ENCODE measurements around the gene SEC22A. TPM values are rescaled to one million over a fixed set of nuclear protein-coding genes. Genes with fewer than 3 reads are reported as not detected.

The SEC22A gene
- total and polyA plus RNA-seq, 9 donors: 10.2 to 45.3 (median 19.9) TPM

DNA sequence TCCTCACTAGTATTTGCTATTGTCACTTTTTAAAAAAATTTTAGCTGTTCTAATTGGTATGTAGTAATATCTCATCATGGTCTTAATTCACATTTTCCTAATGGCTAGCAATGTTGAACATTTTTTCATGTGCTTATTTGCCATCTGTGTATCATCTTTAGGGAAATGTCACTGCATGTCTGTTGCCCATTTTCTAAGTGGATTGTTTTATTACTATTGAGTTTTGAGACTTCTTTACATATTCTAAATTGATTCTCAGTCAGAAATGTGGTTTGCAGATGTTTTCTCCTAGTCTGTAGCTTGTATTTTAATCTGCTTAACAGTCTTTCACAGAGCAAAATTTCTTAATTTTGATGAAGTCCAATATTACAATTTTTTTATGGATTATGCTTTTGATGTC lies 33.6 kb upstream of the SEC22A start:
- intact Hi-C loops (cut with DNase I): no loop called here
- H3K4me3 ChIP-seq: no peak overlapping the region
- no peak for DNase-seq
- H3K36me3 ChIP-seq: no peaks in the 10 kb centered on the region
- no peaks in the 10 kb centered on the region for H3K9me3 ChIP-seq
- no peaks in the 10 kb centered on the region for H3K4me1 ChIP-seq (ENCODE audit: insufficient read depth)
- H3K27me3 ChIP-seq: no peaks in the 10 kb centered on the region
- H3K27ac ChIP-seq: no peak overlapping the region
- TF ChIP-seq CTCF (IDR thresholded peaks at IDR 0.05): no peak
- TF ChIP-seq EP300 (IDR thresholded peaks at IDR 0.05): no peak
- no peak for TF ChIP-seq POLR2A (IDR thresholded peaks at IDR 0.05)

GRCh38 chr3:123168605-123169004 lies 33.1 kb upstream of the SEC22A start:
- 24 to 36% (median 32%) methylated on average over 2 of the region's 2 CpGs for WGBS, 3 donors
- Histone ChIP-seq H3K4me3 (no peak overlapping the region), H3K36me3 (no peaks in the 10 kb centered on the region), H3K9me3 (no peaks in the 10 kb centered on the region), H3K27ac (no peak overlapping the region), H3K4me1 (ENCODE audit: insufficient read depth) (no peaks in the 10 kb centered on the region), H3K27me3 (no peaks in the 10 kb centered on the region)
- intact Hi-C loops (cut with DNase I): no loop called here
- no peak for DNase-seq
- TF ChIP-seq CTCF (IDR thresholded peaks at IDR 0.05) (no peak), POLR2A (IDR thresholded peaks at IDR 0.05) (no peak), EP300 (IDR thresholded peaks at IDR 0.05) (no peak)

GRCh38 chr3:123169492-123169929 lies 32.2 kb upstream of the SEC22A start:
- H3K4me1 ChIP-seq (ENCODE audit: insufficient read depth): no peaks in the 10 kb centered on the region
- no peaks in the 10 kb centered on the region for H3K9me3 ChIP-seq
- no peak overlapping the region for H3K4me3 ChIP-seq
- no peak overlapping the region for H3K27ac ChIP-seq
- no peaks in the 10 kb centered on the region for H3K27me3 ChIP-seq
- no peak for DNase-seq
- WGBS, 3 donors: 39 to 52% (median 42%) methylated on average over 5 of the region's 5 CpGs
- H3K36me3 ChIP-seq: no peaks in the 10 kb centered on the region
- TF ChIP-seq EP300 (IDR thresholded peaks at IDR 0.05) (no peak), POLR2A (IDR thresholded peaks at IDR 0.05) (no peak), CTCF (IDR thresholded peaks at IDR 0.05) (no peak)
- intact Hi-C loops (cut with DNase I): no loop called here

DNA sequence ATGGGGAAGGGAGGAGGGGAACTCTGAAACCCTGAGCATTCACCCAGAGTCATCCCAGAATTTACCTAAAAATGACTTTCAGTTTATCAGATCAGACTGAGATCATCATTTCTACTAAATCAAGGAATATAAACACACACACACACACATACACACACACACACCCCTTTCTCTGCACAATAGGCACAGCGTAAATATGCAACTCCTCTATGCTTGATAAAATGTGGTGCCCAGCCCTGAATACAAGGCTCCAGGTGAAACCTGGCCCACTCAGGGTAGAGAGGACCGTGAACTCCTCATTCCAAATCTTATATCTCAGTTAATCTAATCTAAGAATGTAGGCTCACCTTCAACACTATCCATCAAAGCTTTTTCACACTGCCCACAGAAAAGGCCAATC lies 31.8 kb upstream of the SEC22A start:
- Histone ChIP-seq H3K9me3 (no peaks in the 10 kb centered on the region), H3K27me3 (no peaks in the 10 kb centered on the region), H3K4me3 (no peak overlapping the region), H3K27ac (no peak overlapping the region), H3K4me1 (ENCODE audit: insufficient read depth) (no peaks in the 10 kb centered on the region), H3K36me3 (no peaks in the 10 kb centered on the region)
- intact Hi-C loops (cut with DNase I): no loop called here
- no peak for DNase-seq
- 52 to 96% (median 52%) methylated on average over 2 of the region's 2 CpGs for WGBS, 3 donors
- TF ChIP-seq POLR2A (IDR thresholded peaks at IDR 0.05) (no peak), EP300 (IDR thresholded peaks at IDR 0.05) (no peak), CTCF (IDR thresholded peaks at IDR 0.05) (no peak)

DNA sequence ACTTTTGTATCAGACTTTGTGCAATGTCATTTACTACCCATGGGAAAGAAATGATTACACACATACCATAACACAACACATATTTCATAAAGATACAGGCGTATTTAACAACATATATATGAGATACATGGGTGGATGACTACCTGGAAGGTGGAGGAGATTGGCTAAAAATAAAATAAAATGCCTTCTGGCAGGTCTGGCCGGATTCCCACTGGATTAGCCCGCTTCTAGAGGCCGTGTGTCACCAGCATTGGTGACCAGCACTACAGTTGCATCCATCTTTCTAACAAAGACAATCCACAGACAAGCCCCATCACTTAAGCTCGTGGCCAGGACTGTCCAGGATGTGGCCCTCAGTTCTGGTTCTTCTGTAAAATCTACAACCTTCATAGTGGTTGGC lies 21.0 kb upstream of the SEC22A start:
- Histone ChIP-seq H3K36me3 (no peaks in the 10 kb centered on the region), H3K27me3 (no peaks in the 10 kb centered on the region), H3K9me3 (no peaks in the 10 kb centered on the region), H3K4me3 (no peak overlapping the region), H3K27ac (no peak overlapping the region), H3K4me1 (ENCODE audit: insufficient read depth) (no peaks in the 10 kb centered on the region)
- no peak for DNase-seq
- intact Hi-C loops (cut with DNase I): no loop called here
- WGBS, 3 donors: 90 to 97% (median 96%) methylated on average over 5 of the region's 5 CpGs
- TF ChIP-seq CTCF (IDR thresholded peaks at IDR 0.05) (no peak), POLR2A (IDR thresholded peaks at IDR 0.05) (no peak), EP300 (IDR thresholded peaks at IDR 0.05) (no peak)
